HK-2 (cell line): ENCODE measurements around the gene IQSEC1.

Experiments
- DNase-seq: peaks from one replicate; pipeline ENCODE4 v3.0.0-alpha.2; 2018; ENCODE audit not compliant: unreplicated experiment

Gene IQSEC1

GRCh38 chr3:12907296-12907695 lies 165.9 kb downstream of the IQSEC1 start:
- DNase-seq: no peak

- DNase-seq: no peak
Observed at GRCh38 chr3:12906916-12907290, 166.3 kb downstream of the IQSEC1 start.

GRCh38 chr3:12906141-12906915 lies 166.9 kb downstream of the IQSEC1 start:
- no peak for DNase-seq

- DNase-seq: no peak
Observed at GRCh38 chr3:12905316-12906071, 167.7 kb downstream of the IQSEC1 start.

- DNase-seq: no peak
Observed at GRCh38 chr3:12904951-12905315, 168.3 kb downstream of the IQSEC1 start.

- DNase-seq: no peak
Observed at GRCh38 chr3:12903881-12904280, 169.3 kb downstream of the IQSEC1 start.

- no peak for DNase-seq
Observed at GRCh38 chr3:12903000-12903800, 170.0 kb downstream of the IQSEC1 start.

GRCh38 chr3:12902181-12902999 lies 170.8 kb downstream of the IQSEC1 start:
- no peak for DNase-seq

- DNase-seq: no peak
Observed at GRCh38 chr3:12901623-12902045, 171.6 kb downstream of the IQSEC1 start.

- no peak for DNase-seq
Observed at GRCh38 chr3:12900885-12901411, 172.3 kb downstream of the IQSEC1 start.

- no peak for DNase-seq
Observed at GRCh38 chr3:12898965-12899755, 174.1 kb downstream of the IQSEC1 start.

GRCh38 chr3:12898290-12898964 lies 174.8 kb downstream of the IQSEC1 start:
- no peak for DNase-seq

GRCh38 chr3:12897381-12898289 lies 175.6 kb downstream of the IQSEC1 start:
- no peak for DNase-seq

GRCh38 chr3:12896063-12896985 lies 176.9 kb downstream of the IQSEC1 start:
- no peak for DNase-seq

GRCh38 chr3:12895391-12896062 lies 177.7 kb downstream of the IQSEC1 start:
- no peak for DNase-seq

- no peak for DNase-seq
Observed at GRCh38 chr3:12894629-12895028, 178.6 kb downstream of the IQSEC1 start.

- no peak for DNase-seq
Observed at GRCh38 chr3:12893852-12894251, 179.4 kb downstream of the IQSEC1 start.
